HepG2 (cell line): ENCODE measurements around the gene CPEB3. TPM values are rescaled to one million over a fixed set of nuclear protein-coding genes. Genes with fewer than 3 reads are reported as not detected.
A peak's percentile ranks its signal among the peaks of the same experiment; 100 is the strongest.

Experiments used
- ASH2L ChIP-seq: fragments of 300-600, 200-600 bp; sonication (generic); IDR thresholded peaks from 2 replicates; pipeline ENCODE4 v1.7.0; 2017; ENCODE audit warnings: low read depth, mild to moderate bottlenecking, moderate library complexity, mixed read lengths, low read length; ENCODE audit not compliant: insufficient read length
- CAMTA2 ChIP-seq: sonication (generic); formaldehyde crosslinking; IDR thresholded peaks from 2 replicates; pipeline ENCODE4 v1.4.0; 2020; ENCODE audit warnings: mild to moderate bottlenecking, missing genetic modification reagents, borderline replicate concordance
- DPF2 ChIP-seq: sonication (generic); formaldehyde crosslinking; IDR thresholded peaks from 2 replicates; pipeline ENCODE4 v1.4.0; 2020; ENCODE audit warnings: mild to moderate bottlenecking, low read depth, missing genetic modification reagents, borderline replicate concordance
- EZH2 ChIP-seq: conservative IDR thresholded peaks from 2 replicates; pipeline ENCODE4 v1.6.1; 2012; ENCODE audit warnings: mild to moderate bottlenecking, low read depth, low read length, moderate library complexity
- FOXK2 ChIP-seq: fragments of 450-650 bp; IDR thresholded peaks from 2 replicates; pipeline ENCODE4 v1.6.1; 2016
- GATA4 ChIP-seq: sonication (generic); IDR thresholded peaks from 2 replicates; pipeline ENCODE4 v1.6.1; 2016; ENCODE audit warnings: antibody characterized with exemption, low read depth, borderline replicate concordance
- HDAC2 ChIP-seq: sonication (generic); formaldehyde crosslinking; IDR thresholded peaks from 2 replicates; pipeline ENCODE4 v1.4.0; 2020; ENCODE audit warnings: missing genetic modification reagents
- HNF4G ChIP-seq, 2 experiments: sonication (generic) in 1 of 2; formaldehyde crosslinking in 1 of 2; IDR thresholded peaks; 2 replicates each; pipeline versions ENCODE4 v1.4.0 to v1.6.1; 2011 to 2020; ENCODE audit warnings: borderline replicate concordance in 2 of 2, low read depth in 2 of 2, mild to moderate bottlenecking in 2 of 2, low read length in 1 of 2, missing genetic modification reagents in 1 of 2, moderate library complexity in 1 of 2
- IRX3 ChIP-seq: sonication (generic); formaldehyde crosslinking; IDR thresholded peaks from 2 replicates; pipeline ENCODE4 v1.8.1; 2023; ENCODE audit warnings: mild to moderate bottlenecking, low read depth, missing genetic modification reagents, borderline replicate concordance
- JUN ChIP-seq: sonication (generic); formaldehyde crosslinking; IDR thresholded peaks from 2 replicates; pipeline ENCODE4 v1.4.0; 2020; ENCODE audit warnings: mild to moderate bottlenecking, missing genetic modification reagents
- MAFG ChIP-seq: sonication (generic); formaldehyde crosslinking; IDR thresholded peaks from 2 replicates; pipeline ENCODE4 v1.5.1; 2020; ENCODE audit warnings: mild to moderate bottlenecking, missing genetic modification reagents
- MEIS1 ChIP-seq: sonication (generic); formaldehyde crosslinking; IDR thresholded peaks from 2 replicates; pipeline ENCODE4 v1.9.0; 2021; ENCODE audit warnings: mild to moderate bottlenecking, missing genetic modification reagents, moderate library complexity, borderline replicate concordance
- MXD3 ChIP-seq: IDR thresholded peaks from 2 replicates; pipeline ENCODE4 v1.6.1; 2016; ENCODE audit warnings: mild to moderate bottlenecking, missing biosample characterization, missing genetic modification reagents
- MXI1 ChIP-seq: IDR thresholded peaks from 3 replicates; pipeline ENCODE4 v1.6.1; 2012; ENCODE audit warnings: low read depth, low read length, inconsistent platforms, borderline replicate concordance
- MYC ChIP-seq: sonication (generic); formaldehyde crosslinking; IDR thresholded peaks from 2 replicates; pipeline ENCODE4 v1.9.0; 2021; ENCODE audit warnings: missing genetic modification reagents, borderline replicate concordance
- PPARG ChIP-seq: conservative IDR thresholded peaks from 2 replicates; pipeline ENCODE4 v1.6.1; 2016; ENCODE audit warnings: missing biosample characterization, missing genetic modification reagents
- SMARCC2 ChIP-seq: fragments of 450-650 bp; IDR thresholded peaks from 2 replicates; pipeline ENCODE4 v1.6.1; 2017; ENCODE audit warnings: antibody characterized with exemption, mild to moderate bottlenecking
- TCF12 ChIP-seq, 2 experiments: fragments of 450-650 bp in 1 of 2; sonication (generic) in 1 of 2; formaldehyde crosslinking in 1 of 2; IDR thresholded peaks; 2 replicates each; pipeline versions ENCODE4 v1.6.1 to v1.8.0; 2017 to 2022; ENCODE audit warnings: antibody characterized with exemption in 1 of 2, mild to moderate bottlenecking in 1 of 2, missing genetic modification reagents in 1 of 2, moderate library complexity in 1 of 2
- TCF7 ChIP-seq: sonication (generic); IDR thresholded peaks from 2 replicates; pipeline ENCODE4 v1.6.1; 2016; ENCODE audit warnings: antibody characterized with exemption, low read depth
- ZBTB1 ChIP-seq: sonication (generic); formaldehyde crosslinking; IDR thresholded peaks from 2 replicates; pipeline ENCODE4 v1.4.0; 2020; ENCODE audit warnings: missing genetic modification reagents, borderline replicate concordance
- ZNF253 ChIP-seq: sonication (generic); formaldehyde crosslinking; IDR thresholded peaks from 2 replicates; pipeline ENCODE4 v1.8.0; 2022; ENCODE audit warnings: mild to moderate bottlenecking, missing genetic modification reagents, borderline replicate concordance
- ZNF354B ChIP-seq: sonication (generic); formaldehyde crosslinking; IDR thresholded peaks from 2 replicates; pipeline ENCODE4 v1.8.0; 2022; ENCODE audit warnings: mild to moderate bottlenecking, missing genetic modification reagents
- ZSCAN30 ChIP-seq: sonication (generic); formaldehyde crosslinking; IDR thresholded peaks from 2 replicates; pipeline ENCODE4 v1.5.0; 2020; ENCODE audit warnings: mild to moderate bottlenecking, missing genetic modification reagents
- polyA plus RNA-seq, 8 experiments: library from polyadenylated mRNA; depleted of rRNA in 3 of 8; stranded (reverse) in 7 of 8; unstranded in 1 of 8; fragments of >200 nt; fragmentation: Illumina TruSeq in 4 of 8; extraction: Trizol in 4 of 8; gene quantifications; 2 replicates each; pipeline versions ENCODE4 v1.2.1 to v1.2.3, GENCODE V29; 2011 to 2016; ENCODE audit warnings: low read depth in 4 of 8, missing spikeins in 1 of 8, mixed read lengths in 1 of 8; ENCODE audit not compliant: insufficient read depth in 1 of 8
- total RNA-seq, 5 experiments: library from RNA; depleted of rRNA; stranded (reverse); fragments of >200 nt; fragmentation: Illumina TruSeq; extraction: Trizol; gene quantifications; 2 replicates each; pipeline ENCODE4 v1.2.3, GENCODE V29; 2016; ENCODE audit warnings: low read depth in 1 of 5
- TF ChIP-seq, protein P1 (sequence below): IDR thresholded peaks from 2 replicates; pipeline ENCODE4 v1.6.1; 2012; ENCODE audit warnings: inconsistent platforms
- TF ChIP-seq, protein P2 (sequence below): sonication (generic); formaldehyde crosslinking; IDR thresholded peaks from 2 replicates; pipeline ENCODE4 v1.5.1; 2020; ENCODE audit warnings: mild to moderate bottlenecking, missing genetic modification reagents, moderate library complexity

Gene CPEB3
- total and polyA plus RNA-seq, 2 of the 13 experiments (the other 11 are each of a cell fraction or from before 2014, with no cell fraction given): 0.66 to 0.70 TPM

DNA sequence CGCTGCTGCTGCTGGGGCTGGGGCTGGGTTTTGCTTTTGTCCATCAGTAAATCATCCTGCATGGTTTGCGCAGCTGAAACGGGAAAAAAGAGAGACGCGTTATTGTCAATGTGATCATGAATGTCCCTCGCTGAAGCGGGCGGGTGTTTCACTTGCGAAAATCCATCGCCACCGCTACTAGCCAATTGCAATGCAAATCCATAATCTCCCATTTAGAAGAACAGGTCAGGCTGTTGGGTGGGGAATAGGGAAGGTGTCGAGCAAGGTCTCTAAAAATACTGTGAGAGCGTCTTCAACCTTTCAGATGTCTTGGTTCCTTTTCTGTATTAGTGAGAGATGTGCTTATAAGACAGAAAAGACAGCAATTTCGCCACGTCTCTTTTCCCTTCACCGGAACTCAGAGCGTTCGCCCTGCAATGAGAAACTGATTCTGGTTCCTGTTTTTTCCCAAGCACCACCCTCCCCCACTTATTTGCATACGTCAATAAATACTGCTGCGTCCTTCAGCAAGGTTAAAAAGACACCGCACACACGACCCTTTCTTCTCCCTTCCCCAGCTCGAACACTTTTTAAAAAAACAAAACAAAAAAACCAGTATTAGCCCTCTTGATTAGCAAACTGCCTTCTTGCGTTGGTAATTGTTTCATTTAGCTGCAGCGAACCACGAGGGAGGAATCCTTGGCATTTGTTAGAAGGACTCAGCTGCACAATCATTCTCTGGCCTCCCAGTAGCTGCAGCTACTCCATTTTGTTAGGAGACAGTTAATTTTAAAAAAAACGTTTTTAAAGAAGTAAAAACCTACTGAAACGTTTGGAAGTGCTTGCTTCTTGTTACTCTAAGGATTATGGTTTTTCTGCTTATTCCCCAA is 50.4 kb downstream of the CPEB3 start (continued):
- peak; percentile 38; the same call in 1 of the 2 replicates for TF ChIP-seq GATA4
- 0 out of 2 replicates have a peak, but pooled peaks have one; percentile 25 for TF ChIP-seq FOXK2
- no peak for TF ChIP-seq ZNF354B (CRISPR knock-in tag)
- TF ChIP-seq, protein P1, sequence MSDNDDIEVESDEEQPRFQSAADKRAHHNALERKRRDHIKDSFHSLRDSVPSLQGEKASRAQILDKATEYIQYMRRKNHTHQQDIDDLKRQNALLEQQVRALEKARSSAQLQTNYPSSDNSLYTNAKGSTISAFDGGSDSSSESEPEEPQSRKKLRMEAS: peak; percentile 23; the same call in 1 of the 2 replicates
- no peak for TF ChIP-seq MXD3 (CRISPR knock-in tag)
- TF ChIP-seq SMARCC2: no peak
- no peak for TF ChIP-seq DPF2 (CRISPR knock-in tag)
- TF ChIP-seq ASH2L: peak; percentile 60
- no peak; the same call in 1 of the 2 replicates for TF ChIP-seq PPARG (CRISPR knock-in tag)
- TF ChIP-seq TCF7: peak; percentile 24; the same call in 1 of the 2 replicates
- no peak for TF ChIP-seq MEIS1 (CRISPR knock-in tag)
- no peak for TF ChIP-seq CAMTA2 (CRISPR knock-in tag)
- TF ChIP-seq HNF4G (IDR thresholded peaks at IDR 0.05; ENCODE audit: borderline replicate concordance, low read depth, low read length): no peak
- TF ChIP-seq HNF4G (CRISPR knock-in tag; IDR thresholded peaks at IDR 0.05; ENCODE audit: borderline replicate concordance, low read depth): no peak
- TF ChIP-seq ZSCAN30: no peak
- no peak for TF ChIP-seq JUN (CRISPR knock-in tag)
- no peak for TF ChIP-seq MAFG (CRISPR knock-in tag)
- no peak for TF ChIP-seq TCF12 (IDR thresholded peaks at IDR 0.05)
- no peak for TF ChIP-seq TCF12 (CRISPR knock-in tag; IDR thresholded peaks at IDR 0.05)
- TF ChIP-seq EZH2: no peak
- no peak for TF ChIP-seq MXI1
- TF ChIP-seq IRX3 (CRISPR knock-in tag): no peak
- no peak for TF ChIP-seq MYC (CRISPR knock-in tag)
- TF ChIP-seq, protein P2, sequence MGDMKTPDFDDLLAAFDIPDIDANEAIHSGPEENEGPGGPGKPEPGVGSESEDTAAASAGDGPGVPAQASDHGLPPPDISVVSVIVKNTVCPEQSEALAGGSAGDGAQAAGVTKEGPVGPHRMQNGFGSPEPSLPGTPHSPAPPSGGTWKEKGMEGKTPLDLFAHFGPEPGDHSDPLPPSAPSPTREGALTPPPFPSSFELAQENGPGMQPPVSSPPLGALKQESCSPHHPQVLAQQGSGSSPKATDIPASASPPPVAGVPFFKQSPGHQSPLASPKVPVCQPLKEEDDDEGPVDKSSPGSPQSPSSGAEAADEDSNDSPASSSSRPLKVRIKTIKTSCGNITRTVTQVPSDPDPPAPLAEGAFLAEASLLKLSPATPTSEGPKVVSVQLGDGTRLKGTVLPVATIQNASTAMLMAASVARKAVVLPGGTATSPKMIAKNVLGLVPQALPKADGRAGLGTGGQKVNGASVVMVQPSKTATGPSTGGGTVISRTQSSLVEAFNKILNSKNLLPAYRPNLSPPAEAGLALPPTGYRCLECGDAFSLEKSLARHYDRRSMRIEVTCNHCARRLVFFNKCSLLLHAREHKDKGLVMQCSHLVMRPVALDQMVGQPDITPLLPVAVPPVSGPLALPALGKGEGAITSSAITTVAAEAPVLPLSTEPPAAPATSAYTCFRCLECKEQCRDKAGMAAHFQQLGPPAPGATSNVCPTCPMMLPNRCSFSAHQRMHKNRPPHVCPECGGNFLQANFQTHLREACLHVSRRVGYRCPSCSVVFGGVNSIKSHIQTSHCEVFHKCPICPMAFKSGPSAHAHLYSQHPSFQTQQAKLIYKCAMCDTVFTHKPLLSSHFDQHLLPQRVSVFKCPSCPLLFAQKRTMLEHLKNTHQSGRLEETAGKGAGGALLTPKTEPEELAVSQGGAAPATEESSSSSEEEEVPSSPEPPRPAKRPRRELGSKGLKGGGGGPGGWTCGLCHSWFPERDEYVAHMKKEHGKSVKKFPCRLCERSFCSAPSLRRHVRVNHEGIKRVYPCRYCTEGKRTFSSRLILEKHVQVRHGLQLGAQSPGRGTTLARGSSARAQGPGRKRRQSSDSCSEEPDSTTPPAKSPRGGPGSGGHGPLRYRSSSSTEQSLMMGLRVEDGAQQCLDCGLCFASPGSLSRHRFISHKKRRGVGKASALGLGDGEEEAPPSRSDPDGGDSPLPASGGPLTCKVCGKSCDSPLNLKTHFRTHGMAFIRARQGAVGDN: no peak
- no peak for TF ChIP-seq ZNF253 (CRISPR knock-in tag)
- no peak for TF ChIP-seq ZBTB1 (CRISPR knock-in tag)
- peak; percentile 10 for TF ChIP-seq HDAC2
